ENCODE data around the gene IFRD2.
A peak's percentile ranks its signal among the peaks of the same experiment; 100 is the strongest.

The IFRD2 gene

GRCh38 chr3:50302095-50303012, 10.1 kb upstream of the IFRD2 start:
- no peak for DNase-seq (ENCODE audit: low read depth in 2 of 2)

- no peak for DNase-seq (ENCODE audit: low read depth in 2 of 2)
These were observed 8.5 kb upstream of the IFRD2 start for GRCh38 chr3:50300681-50301254.

- DNase-seq (ENCODE audit: low read depth in 2 of 2), result no peak
These were observed 7.9 kb upstream of the IFRD2 start for GRCh38 chr3:50299929-50300680.

GRCh38 chr3:50299638-50299928, 7.4 kb upstream of the IFRD2 start:
- DNase-seq (ENCODE audit: low read depth in 2 of 2), result no peak

GRCh38 chr3:50298836-50299637, 6.8 kb upstream of the IFRD2 start, which contains the start of the genes HYAL3 and NAA80:
Gene HYAL3 (minus strand): TSS chr3:50299405. CDS start chr3:50295602, 3,803 bp downstream.
Gene NAA80 (minus strand): TSS chr3:50299405. CDS start chr3:50297463, 1,942 bp downstream.
- peak; percentile 99 for DNase-seq (ENCODE audit: low read depth in 2 of 2)

- no peak for DNase-seq (ENCODE audit: low read depth in 2 of 2)
These were observed 5.9 kb upstream of the IFRD2 start for GRCh38 chr3:50297896-50298725.

GRCh38 chr3:50297384-50297775, 5.2 kb upstream of the IFRD2 start:
- DNase-seq (ENCODE audit: low read depth in 2 of 2), result no peak

- DNase-seq (ENCODE audit: low read depth in 2 of 2), result no peak
These were observed 4.6 kb upstream of the IFRD2 start for GRCh38 chr3:50296721-50297383.

GRCh38 chr3:50295553-50296431, 3.6 kb upstream of the IFRD2 start:
- no peak for DNase-seq (ENCODE audit: low read depth in 2 of 2)

- DNase-seq (ENCODE audit: low read depth in 2 of 2), result no peak
These were observed 2.5 kb upstream of the IFRD2 start for GRCh38 chr3:50294492-50295403.

GRCh38 chr3:50294089-50294488, 1.9 kb upstream of the IFRD2 start:
- DNase-seq (ENCODE audit: low read depth in 2 of 2), result no peak

GRCh38 chr3:50293079-50293801, 1.0 kb upstream of the IFRD2 start:
- DNase-seq (ENCODE audit: low read depth in 2 of 2), result no peak

GRCh38 chr3:50290161-50290641, 2.0 kb downstream of the IFRD2 start:
- DNase-seq (ENCODE audit: low read depth in 2 of 2), result no peak

GRCh38 chr3:50289130-50289529, 3.1 kb downstream of the IFRD2 start:
- DNase-seq (ENCODE audit: low read depth in 2 of 2), result no peak

- DNase-seq (ENCODE audit: low read depth in 2 of 2), result no peak
These were observed 3.7 kb downstream of the IFRD2 start for GRCh38 chr3:50288387-50289007.

- no peak for DNase-seq (ENCODE audit: low read depth in 2 of 2)
These were observed 5.0 kb downstream of the IFRD2 start for GRCh38 chr3:50287262-50287661.

Measured in stimulated activated CD4-positive, alpha-beta T cell treated with anti-CD3 and anti-CD28 coated beads, Interleukin-12 subunit alpha, Interleukin-12 subunit beta, amount 100 ng/mL, for 24 hours (primary cell).